IMR-90 (cell line): ENCODE results near the gene PCED1B. TPM values are rescaled to one million over a fixed set of nuclear protein-coding genes. Genes with fewer than 3 reads are reported as not detected.
A peak's percentile ranks its signal among the peaks of the same experiment; 100 is the strongest.

Experiments used
- ATAC-seq: fragments of 200-7000 bp; cut with Tn5 transposase; 2 replicates; pipeline ENCODE4 v1.9.1; 2020; ENCODE audit warnings: low read depth, mild to moderate bottlenecking, moderate library complexity
- BruUV-seq: library from RNA; stranded (reverse); fragments of 400-500 nt; replicated peaks from 2 replicates; lab custom pipeline; 2021; lab: Mats Ljungman, UMichigan
- CTCF ChIA-PET: fragments of 300-600 bp; formaldehyde crosslinking; extraction: SDS; loops from one replicate; lab custom pipeline; 2021; ENCODE audit warnings: antibody characterized with exemption; lab: Yijun Ruan, JAX
- POLR2A ChIA-PET: fragments of 300-600 bp; sonication (Branson Sonifier 250); formaldehyde crosslinking; loops from one replicate; lab custom pipeline; 2022; ENCODE audit warnings: antibody characterized with exemption; ENCODE audit not compliant: unreplicated experiment; lab: Charles Lee
- DNase-seq: peaks from one replicate; pipeline ENCODE4 v3.0.0; 2013
- H2AFZ ChIP-seq: replicated peaks from 2 replicates; pipeline ENCODE3; 2013; ENCODE audit warnings: low read length, mild to moderate bottlenecking; ENCODE audit not compliant: poor library complexity
- H2AK5ac ChIP-seq: 2 replicates; pipeline ENCODE4 v1.6.1; 2013; ENCODE audit warnings: low read depth, low read length, inconsistent platforms
- H2AK9ac ChIP-seq: replicated peaks from 2 replicates; pipeline ENCODE3; 2013; ENCODE audit warnings: mild to moderate bottlenecking, low read depth, low read length, moderate library complexity; ENCODE audit not compliant: poor library complexity
- H2BK120ac ChIP-seq: 2 replicates; pipeline ENCODE4 v1.6.1; 2013; ENCODE audit warnings: low read depth, low read length, inconsistent platforms
- H2BK15ac ChIP-seq: 3 replicates; pipeline ENCODE4 v1.6.1; 2013; ENCODE audit warnings: low read depth, low read length, inconsistent platforms
- H2BK20ac ChIP-seq: 2 replicates; pipeline ENCODE4 v1.6.1; 2013; ENCODE audit warnings: low read depth, mild to moderate bottlenecking, inconsistent platforms, low read length, moderate library complexity
- H2BK5ac ChIP-seq: 2 replicates; pipeline ENCODE4 v1.6.1; 2013; ENCODE audit warnings: mild to moderate bottlenecking, low read depth, low read length, inconsistent platforms; ENCODE audit not compliant: poor library complexity, severe bottlenecking
- H3K14ac ChIP-seq: replicated peaks from 2 replicates; pipeline ENCODE4 v1.6.1; 2013; ENCODE audit warnings: low read depth, low read length, inconsistent platforms
- H3K18ac ChIP-seq: 2 replicates; pipeline ENCODE4 v1.6.1; 2013; ENCODE audit warnings: low read depth, low read length, control low read depth
- H3K23ac ChIP-seq: 2 replicates; pipeline ENCODE4 v1.6.1; 2013; ENCODE audit warnings: low read depth, low read length, inconsistent platforms
- H3K27ac ChIP-seq: 2 replicates; pipeline ENCODE4 v1.5.1; 2013; ENCODE audit warnings: mild to moderate bottlenecking, control low read depth, low read length; ENCODE audit not compliant: insufficient read depth
- H3K27me3 ChIP-seq: 2 replicates; pipeline ENCODE4 v1.6.1; 2013; ENCODE audit warnings: low read length; ENCODE audit not compliant: control insufficient read depth, insufficient read depth
- H3K36me3 ChIP-seq: 2 replicates; pipeline ENCODE4 v1.6.1; 2013; ENCODE audit warnings: low read length, mixed read lengths; ENCODE audit not compliant: control insufficient read depth, insufficient read depth
- H3K4ac ChIP-seq: 2 replicates; pipeline ENCODE4 v1.6.1; 2013; ENCODE audit warnings: low read depth, low read length, inconsistent platforms
- H3K4me1 ChIP-seq: 2 replicates; pipeline ENCODE4 v1.6.1; 2013; ENCODE audit warnings: low read length, mixed read lengths; ENCODE audit not compliant: control insufficient read depth, insufficient read depth
- H3K4me2 ChIP-seq: 2 replicates; pipeline ENCODE4 v1.6.1; 2013; ENCODE audit warnings: low read depth, mild to moderate bottlenecking, control low read depth, low read length, moderate library complexity
- H3K4me3 ChIP-seq: 2 replicates; pipeline ENCODE4 v1.5.1; 2013; ENCODE audit warnings: low read depth, mild to moderate bottlenecking, control low read depth, low read length, moderate library complexity; ENCODE audit not compliant: insufficient read depth
- H3K56ac ChIP-seq: 2 replicates; pipeline ENCODE4 v1.6.1; 2013; ENCODE audit warnings: low read length, inconsistent platforms; ENCODE audit not compliant: insufficient read depth; ENCODE audit errors: extremely low read depth
- H3K79me1 ChIP-seq, 2 experiments: 2 replicates each; pipeline ENCODE4 v1.6.1; 2013; ENCODE audit warnings: low read length in 2 of 2, inconsistent platforms in 1 of 2, low read depth in 1 of 2
- H3K9ac ChIP-seq: 2 replicates; pipeline ENCODE4 v1.6.1; 2013; ENCODE audit warnings: low read depth, low read length, control low read depth
- H3K9me1 ChIP-seq: 2 replicates; pipeline ENCODE4 v1.6.1; 2013; ENCODE audit warnings: low read length, inconsistent platforms; ENCODE audit not compliant: insufficient read depth
- H3K9me3 ChIP-seq: 2 replicates; pipeline ENCODE4 v1.6.1; 2013; ENCODE audit warnings: low read length; ENCODE audit not compliant: control insufficient read depth, insufficient read depth
- H4K20me1 ChIP-seq: 2 replicates; pipeline ENCODE4 v1.6.1; 2013; ENCODE audit warnings: low read length, inconsistent platforms; ENCODE audit not compliant: insufficient read depth
- H4K5ac ChIP-seq: 2 replicates; pipeline ENCODE4 v1.6.1; 2013; ENCODE audit warnings: mild to moderate bottlenecking, low read depth, low read length, control low read depth
- H4K8ac ChIP-seq, 2 experiments: 2 replicates each; pipeline ENCODE4 v1.6.1; 2013; ENCODE audit warnings: low read depth in 2 of 2, low read length in 2 of 2, control low read depth in 1 of 2, inconsistent platforms in 1 of 2
- H4K91ac ChIP-seq: 2 replicates; pipeline ENCODE4 v1.6.1; 2013; ENCODE audit warnings: low read depth, low read length, inconsistent platforms; ENCODE audit not compliant: insufficient read depth
- BHLHE40 ChIP-seq: fragments of 150-350 bp; IDR thresholded peaks from 2 replicates; pipeline ENCODE4 v1.6.1; 2016; ENCODE audit warnings: mild to moderate bottlenecking, low read depth, low read length
- CEBPB ChIP-seq: IDR thresholded peaks from 2 replicates; pipeline ENCODE4 v1.6.1; 2012; ENCODE audit warnings: low read depth, low read length, improper control_type of control experiment
- CHD1 ChIP-seq: IDR thresholded peaks from 2 replicates; pipeline ENCODE4 v1.6.1; 2012; ENCODE audit warnings: low read depth, low read length, improper control_type of control experiment
- CTCF ChIP-seq: conservative IDR thresholded peaks from 2 replicates; pipeline ENCODE4 v1.5.1; 2012; ENCODE audit warnings: mild to moderate bottlenecking, low read depth, low read length, improper control_type of control experiment
- ELK1 ChIP-seq: fragments of 150-350 bp; IDR thresholded peaks from 2 replicates; pipeline ENCODE4 v1.6.1; 2016; ENCODE audit warnings: low read depth, mild to moderate bottlenecking, low read length, moderate library complexity, borderline replicate concordance
- FOS ChIP-seq: fragments of 150-350 bp; IDR thresholded peaks from 2 replicates; pipeline ENCODE4 v1.6.1; 2016; ENCODE audit warnings: low read depth, low read length
- MAFK ChIP-seq: IDR thresholded peaks from 2 replicates; pipeline ENCODE4 v1.6.1; 2012; ENCODE audit warnings: low read depth, low read length, improper control_type of control experiment
- MAZ ChIP-seq: IDR thresholded peaks from 2 replicates; pipeline ENCODE4 v1.6.1; 2012; ENCODE audit warnings: low read depth, mild to moderate bottlenecking, low read length, improper control_type of control experiment, moderate library complexity, borderline replicate concordance
- MXI1 ChIP-seq: IDR thresholded peaks from 2 replicates; pipeline ENCODE4 v1.6.1; 2012; ENCODE audit warnings: low read depth, mild to moderate bottlenecking, low read length, moderate library complexity, borderline replicate concordance
- NFE2L2 ChIP-seq: fragments of 150-350 bp; IDR thresholded peaks from 2 replicates; pipeline ENCODE4 v1.6.1; 2016; ENCODE audit warnings: low read depth, mild to moderate bottlenecking, low read length
- POLR2A ChIP-seq: IDR thresholded peaks from 2 replicates; pipeline ENCODE4 v1.6.1; 2012; ENCODE audit warnings: mild to moderate bottlenecking, low read depth, low read length
- RAD21 ChIP-seq: IDR thresholded peaks from 2 replicates; pipeline ENCODE4 v1.6.1; 2012; ENCODE audit warnings: low read length, improper control_type of control experiment
- RCOR1 ChIP-seq: IDR thresholded peaks from 2 replicates; pipeline ENCODE4 v1.6.1; 2012; ENCODE audit warnings: mild to moderate bottlenecking, low read length, improper control_type of control experiment; ENCODE audit not compliant: insufficient replicate concordance
- RFX5 ChIP-seq: IDR thresholded peaks from 2 replicates; pipeline ENCODE4 v1.8.0; 2012; ENCODE audit warnings: low read depth, mild to moderate bottlenecking, low read length, moderate library complexity
- SMC3 ChIP-seq: fragments of 150-350 bp; IDR thresholded peaks from 2 replicates; pipeline ENCODE4 v1.6.1; 2016; ENCODE audit warnings: low read depth, mild to moderate bottlenecking, antibody characterized with exemption, low read length, moderate library complexity
- USF2 ChIP-seq: fragments of 150-350 bp; IDR thresholded peaks from 2 replicates; pipeline ENCODE4 v1.6.1; 2017; ENCODE audit warnings: mild to moderate bottlenecking, antibody characterized with exemption, low read length, low read depth
- WGBS, 2 experiments: methylation state at CpG; one replicate each; pipeline versions ENCODE4 v1.1.5 to v1.1.7; 2013; ENCODE audit warnings: missing lambda C conversion rate in 2 of 2; ENCODE audit not compliant: insufficient read length in 1 of 2; ENCODE audit errors: extremely low coverage in 2 of 2; 5-methylcytosine and 5-hydroxymethylcytosine counted together
- dilution Hi-C: fragments of 300-500 bp; cut with HindIII; formaldehyde crosslinking; loops from one replicate; pipeline ENCODE4 v1.14.3; 2018; ENCODE audit warnings: low sequenced_read_pairs; ENCODE audit not compliant: unreplicated experiment
- in situ Hi-C: fragments of 300-500 bp; cut with MboI; formaldehyde crosslinking; loops from 3 replicates; pipeline ENCODE4 v1.14.3; 2019; ENCODE audit warnings: low sequenced_read_pairs, inconsistent platforms, mixed read lengths
- intact Hi-C: fragments of 100-400 bp; cut with micrococcal nuclease; formaldehyde crosslinking; loops from 2 replicates; pipeline ENCODE4 v1.10.0; 2022
- polyA plus RNA-seq, 3 experiments: library from polyadenylated mRNA; depleted of rRNA; stranded (reverse); fragments of >200 nt; gene quantifications; 2 replicates each; pipeline ENCODE4 v1.2.3, GENCODE V29; 2012; ENCODE audit warnings: low replicate concordance in 1 of 3
- total RNA-seq: library from RNA; depleted of rRNA; stranded (reverse); fragments of >200 nt; gene quantifications from 2 replicates; pipeline ENCODE4 v1.2.3, GENCODE V29; 2012

The PCED1B gene
- total and polyA plus RNA-seq, 2 of the 4 experiments (the other 2 are of a cell fraction): 0.36 to 2.6 TPM

GRCh38 chr12:47277972-47278448 is 198.6 kb downstream of the PCED1B start:
- no peaks in the 10 kb centered on the region for H3K79me1 ChIP-seq
- H2BK20ac ChIP-seq: peak overlapping the region; percentile 96
- no peak overlapping the region for H2AFZ ChIP-seq
- H3K27ac ChIP-seq: peak overlapping the region; percentile 44
- H3K4me1 ChIP-seq: peaks cover 22% of the 10 kb centered on the region
- H2AK9ac ChIP-seq: peak overlapping the region; percentile 70
- H3K23ac ChIP-seq: peak overlapping the region; percentile 13
- peak overlapping the region; percentile 93 for H4K91ac ChIP-seq
- no peaks in the 10 kb centered on the region for H4K20me1 ChIP-seq
- peak overlapping the region; percentile 80; the same call in 1 of the 2 replicates for H4K5ac ChIP-seq
- H2BK120ac ChIP-seq: peak overlapping the region; percentile 94
- dilution Hi-C loops (no loop called here), intact Hi-C loops (no loop called here), in situ Hi-C loops (no loop called here)
- CTCF ChIA-PET: no interaction called here
- TF ChIP-seq NFE2L2 (no peak), BHLHE40 (peak; percentile 76; the same call in 1 of the 2 replicates), SMC3 (no peak), POLR2A (no peak), CTCF (no peak), MXI1 (no peak), RAD21 (no peak), MAZ (no peak), CHD1 (no peak), CEBPB (peak; percentile 78), FOS (peak; percentile 99), MAFK (no peak), ELK1 (no peak), USF2 (no peak), RFX5 (no peak), RCOR1 (peak; percentile 37)
- no peak overlapping the region for H3K4me3 ChIP-seq
- no peaks in the 10 kb centered on the region for H3K9me3 ChIP-seq
- peak overlapping the region; percentile 99 for H2AK5ac ChIP-seq
- BruUV-seq: no TSS peak
- peak overlapping the region; percentile 95 for H2BK5ac ChIP-seq
- H3K14ac ChIP-seq: peak overlapping the region; percentile 88
- H3K9me1 ChIP-seq: peaks cover 20% of the 10 kb centered on the region
- H3K4ac ChIP-seq: peak overlapping the region; percentile 98
- H4K8ac ChIP-seq: peak overlapping the region; percentile 7 to 87
- peak overlapping the region; percentile 2; the same call in 1 of the 2 replicates for H3K56ac ChIP-seq
- H3K27me3 ChIP-seq: no peaks in the 10 kb centered on the region
- WGBS, 2 experiments: no CpG with 5 or more reads among the region's 1 CpG
- no peak overlapping the region for H3K9ac ChIP-seq
- ATAC-seq: peak; percentile 65
- H3K18ac ChIP-seq: peak overlapping the region; percentile 87; the same call in 1 of the 2 replicates
- peak overlapping the region; percentile 98; the same call in 2 of the 3 replicates for H2BK15ac ChIP-seq
- POLR2A ChIA-PET: no interaction called here
- H3K36me3 ChIP-seq: no peaks in the 10 kb centered on the region
- peak; percentile 96 for DNase-seq
- H3K4me2 ChIP-seq: peak overlapping the region; percentile 51; the same call in 1 of the 2 replicates
